ENCODE measurements around the gene SULT2A1.

DNA sequence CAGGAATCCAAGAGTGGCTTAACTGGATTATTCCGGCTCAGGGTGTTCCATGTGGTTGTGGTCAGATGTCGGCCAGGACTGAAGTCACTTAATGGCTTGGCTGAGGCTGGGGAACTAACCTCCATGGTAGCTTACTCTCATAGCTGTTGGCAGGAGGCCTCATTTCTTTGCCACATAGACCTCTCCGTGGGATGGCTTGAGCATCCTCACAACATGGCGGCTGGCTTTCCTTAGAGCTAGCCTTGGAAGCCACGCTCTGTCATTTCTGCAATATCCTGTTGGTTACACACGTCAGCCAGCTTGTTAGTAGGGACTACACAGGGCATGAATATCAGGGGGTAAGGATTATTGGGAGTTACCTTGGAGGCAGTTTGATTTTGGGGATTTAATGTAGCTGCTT is 59.3 kb downstream of the SULT2A1 start:
- TF ChIP-seq, protein P1, sequence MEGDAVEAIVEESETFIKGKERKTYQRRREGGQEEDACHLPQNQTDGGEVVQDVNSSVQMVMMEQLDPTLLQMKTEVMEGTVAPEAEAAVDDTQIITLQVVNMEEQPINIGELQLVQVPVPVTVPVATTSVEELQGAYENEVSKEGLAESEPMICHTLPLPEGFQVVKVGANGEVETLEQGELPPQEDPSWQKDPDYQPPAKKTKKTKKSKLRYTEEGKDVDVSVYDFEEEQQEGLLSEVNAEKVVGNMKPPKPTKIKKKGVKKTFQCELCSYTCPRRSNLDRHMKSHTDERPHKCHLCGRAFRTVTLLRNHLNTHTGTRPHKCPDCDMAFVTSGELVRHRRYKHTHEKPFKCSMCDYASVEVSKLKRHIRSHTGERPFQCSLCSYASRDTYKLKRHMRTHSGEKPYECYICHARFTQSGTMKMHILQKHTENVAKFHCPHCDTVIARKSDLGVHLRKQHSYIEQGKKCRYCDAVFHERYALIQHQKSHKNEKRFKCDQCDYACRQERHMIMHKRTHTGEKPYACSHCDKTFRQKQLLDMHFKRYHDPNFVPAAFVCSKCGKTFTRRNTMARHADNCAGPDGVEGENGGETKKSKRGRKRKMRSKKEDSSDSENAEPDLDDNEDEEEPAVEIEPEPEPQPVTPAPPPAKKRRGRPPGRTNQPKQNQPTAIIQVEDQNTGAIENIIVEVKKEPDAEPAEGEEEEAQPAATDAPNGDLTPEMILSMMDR (conservative IDR thresholded peaks at IDR 0.05; ENCODE audit: low read depth, low read length): no peak
- TF ChIP-seq EZH2 (IDR thresholded peaks at IDR 0.05; ENCODE audit: low read length, unreplicated experiment) (no peak), EZH2phosphoT487 (IDR thresholded peaks at IDR 0.05; ENCODE audit: borderline replicate concordance, low read length) (no peak)

Measured in PC-3 (cell line).